ENCODE data around the gene ECSCR. TPM values are rescaled to one million over a fixed set of nuclear protein-coding genes. Genes with fewer than 3 reads are reported as not detected.

The ECSCR gene
- total RNA-seq, 4 donors from 2014 or later = 10.0 to 25.4 (median 19.0) TPM

Small RNA genes lying within 50 kb of the gene (small RNA-seq; reads per million reads assigned to genes)
- not detected for gene RNU5B-4P

Other genes starting within 250 kb of the ECSCR start
- gene MATR3, start 169.0 kb downstream of the ECSCR start, total RNA-seq = 100 to 1,000 TPM; 220 to 244 (median 234) TPM
- 100 to 1,000 TPM in 1 of 4 donors, 10 to 100 TPM in 3; 84.3 to 124 (median 87.2) TPM for gene PAIP2, start 120.9 kb downstream of the ECSCR start, total RNA-seq
- not detected for gene SLC23A1, start 79.4 kb downstream of the ECSCR start, total RNA-seq
- gene MZB1, start 72.8 kb downstream of the ECSCR start, total RNA-seq = 1 to 10 TPM in 1 of 4 donors, not detected in 3; 2.1 TPM
- under 1 TPM; 0.16 to 0.75 (median 0.28) TPM for gene PROB1, start 67.6 kb downstream of the ECSCR start, total RNA-seq
- 1 to 10 TPM in 1 of 4 donors, under 1 TPM in 1, not detected in 2; 0.85 to 2.2 TPM for gene SPATA24, start 58.7 kb downstream of the ECSCR start, total RNA-seq
- gene DNAJC18, start 23.2 kb downstream of the ECSCR start, total RNA-seq = 1 to 10 TPM; 3.8 to 9.0 (median 4.4) TPM
- not detected for gene SMIM33, start 8.3 kb upstream of the ECSCR start, total RNA-seq
- gene STING1, start 20.0 kb upstream of the ECSCR start, total RNA-seq = 10 to 100 TPM; 17.6 to 42.8 (median 31.8) TPM
- gene UBE2D2, start 98.6 kb upstream of the ECSCR start, total RNA-seq = 10 to 100 TPM; 55.9 to 63.7 (median 58.5) TPM
- gene CXXC5, start 185.6 kb upstream of the ECSCR start, total RNA-seq = 10 to 100 TPM; 19.1 to 68.4 (median 45.7) TPM